Endometrial microvascular endothelial cells (primary cell): Measurements from ENCODE around the gene TSEN34. TPM values are rescaled to one million over a fixed set of nuclear protein-coding genes. Genes with fewer than 3 reads are reported as not detected.

ENCODE experiments used
- in situ Hi-C: cut with HindIII; loops from 2 replicates; pipeline ENCODE4 v1.10.0; 2017; ENCODE audit warnings: low sequenced_read_pairs, low pct_unique_long_range_greater_than_20kb; ENCODE audit errors: inconsistent ontology term
- total RNA-seq: library from RNA; depleted of rRNA; stranded (reverse); fragments of >200 nt; gene quantifications from one replicate; pipeline ENCODE4 v1.2.3, GENCODE V29; 2015; ENCODE audit errors: inconsistent ontology term

TSEN34 gene
- 77.5 TPM for total RNA-seq

DNA sequence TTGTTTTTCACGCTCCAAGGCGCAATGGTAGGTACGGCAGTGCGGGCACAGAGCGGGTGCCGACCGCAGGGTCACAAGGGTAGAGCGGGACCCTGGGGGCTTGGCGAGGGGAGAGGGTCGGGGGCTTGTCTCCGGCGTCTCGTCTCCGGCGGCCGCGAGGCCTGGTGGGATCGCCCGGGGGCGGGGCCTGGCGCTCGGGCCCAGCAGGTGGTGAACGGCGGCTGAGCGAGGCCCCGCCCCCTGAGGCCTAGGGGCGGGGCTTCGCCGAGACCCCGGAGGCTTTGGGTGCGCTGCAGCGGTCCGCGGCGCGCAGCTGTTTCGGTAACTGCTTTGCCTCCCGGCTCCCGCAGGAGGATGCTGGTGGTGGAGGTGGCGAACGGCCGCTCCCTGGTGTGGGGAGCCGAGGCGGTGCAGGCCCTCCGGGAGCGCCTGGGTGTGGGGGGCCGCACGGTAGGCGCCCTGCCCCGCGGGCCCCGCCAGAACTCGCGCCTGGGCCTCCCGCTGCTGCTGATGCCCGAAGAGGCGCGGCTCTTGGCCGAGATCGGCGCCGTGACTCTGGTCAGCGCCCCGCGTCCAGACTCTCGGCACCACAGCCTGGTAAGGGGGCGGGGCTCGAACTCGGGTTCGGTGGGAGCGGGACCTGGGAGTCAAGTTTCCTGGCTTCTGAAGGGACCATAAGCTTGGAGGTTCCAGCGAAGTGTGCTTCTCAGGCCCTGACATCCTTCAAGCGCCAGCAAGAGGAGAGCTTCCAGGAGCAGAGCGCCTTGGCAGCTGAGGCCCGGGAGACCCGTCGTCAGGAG lies at the start of gene TSEN34:
Gene TSEN34, plus strand, starts transcription at position 298 of the 800 bp plus-strand sequence. Its CDS starts 57 bp downstream, at position 355.
- in situ Hi-C loops = no loop called here

- in situ Hi-C loops = no loop called here
Observed at GRCh38 chr19:54141356-54141755, 49.8 kb upstream of the TSEN34 start.

- in situ Hi-C loops = no loop called here
Observed at GRCh38 chr19:54142166-54142780, 48.8 kb upstream of the TSEN34 start.

GRCh38 chr19:54145541-54146158 lies 45.5 kb upstream of the TSEN34 start:
- in situ Hi-C loops = no loop called here

DNA sequence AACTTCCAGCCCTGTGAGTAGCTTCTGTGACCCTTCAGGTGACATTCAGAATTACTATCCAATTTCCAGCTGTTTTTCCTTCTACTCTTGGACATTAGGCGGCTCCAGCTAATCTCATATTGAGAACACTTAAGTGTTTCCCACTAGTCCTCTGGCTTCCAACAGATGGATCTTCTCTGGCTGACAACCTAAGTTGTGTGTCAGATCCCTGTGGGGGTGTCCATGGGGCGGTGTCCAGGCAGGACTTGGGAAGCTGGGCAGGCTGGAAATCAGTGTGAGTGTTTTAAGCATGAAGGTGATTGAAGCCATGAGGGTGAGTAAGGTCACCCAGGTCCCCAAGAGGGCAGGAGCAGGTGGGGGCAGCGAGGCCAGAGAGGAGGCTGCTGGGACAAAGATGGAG lies 43.4 kb upstream of the TSEN34 start:
- in situ Hi-C loops = no loop called here

DNA sequence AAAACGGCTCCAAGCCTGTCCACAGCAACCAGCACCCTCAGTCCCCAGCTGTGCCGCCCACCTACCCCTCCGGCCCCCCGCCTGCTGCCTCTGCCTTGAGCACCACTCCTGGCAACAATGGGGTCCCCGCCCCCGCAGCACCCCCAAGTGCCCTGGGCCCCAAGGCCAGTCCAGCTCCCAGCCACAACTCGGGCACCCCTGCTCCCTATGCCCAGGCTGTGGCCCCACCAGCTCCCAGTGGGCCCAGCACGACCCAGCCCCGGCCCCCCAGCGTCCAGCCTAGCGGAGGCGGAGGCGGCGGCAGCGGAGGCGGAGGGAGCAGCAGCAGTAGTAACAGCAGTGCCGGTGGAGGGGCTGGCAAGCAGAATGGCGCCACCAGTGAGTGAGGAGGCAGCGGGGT lies 43.0 kb upstream of the TSEN34 start:
- in situ Hi-C loops = no loop called here

DNA sequence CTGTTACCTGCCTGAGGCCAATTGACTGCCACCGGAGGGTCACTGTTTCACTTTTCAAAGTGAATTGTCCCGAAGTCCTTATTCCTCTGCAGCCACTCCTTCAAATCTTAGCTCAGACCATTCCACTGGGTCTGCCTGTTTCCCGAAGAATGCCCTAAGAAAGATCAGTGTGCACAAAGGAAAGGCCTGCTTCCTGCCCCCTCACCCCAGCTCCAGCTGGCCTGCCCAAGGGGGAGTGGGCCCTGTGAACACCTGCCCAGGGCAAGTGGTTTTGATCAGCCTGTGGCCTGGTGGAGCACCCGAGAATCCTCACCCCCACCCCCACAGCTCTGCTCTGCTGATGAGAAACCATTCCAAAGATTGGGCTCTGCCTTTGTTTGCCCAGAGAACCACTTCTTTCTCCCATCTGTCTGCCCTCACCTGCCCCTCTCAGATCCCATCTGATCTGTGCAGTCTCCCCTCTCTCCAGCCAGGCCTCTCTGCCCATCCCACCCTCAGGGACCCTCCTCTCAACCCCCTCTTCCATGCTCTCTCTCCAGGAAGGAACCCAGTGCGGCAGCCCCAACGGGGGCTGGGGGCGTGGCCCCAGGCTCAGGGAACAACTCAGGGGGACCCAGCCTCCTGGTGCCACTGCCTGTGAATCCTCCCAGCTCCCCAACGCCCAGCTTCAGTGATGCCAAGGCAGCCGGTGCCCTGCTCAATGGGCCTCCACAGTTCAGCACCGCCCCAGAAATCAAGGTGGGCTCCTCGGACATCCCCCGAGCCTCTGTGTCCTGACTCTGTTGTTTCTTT lies 41.9 kb upstream of the TSEN34 start:
- in situ Hi-C loops = no loop called here

GRCh38 chr19:54151362-54152035 lies 39.6 kb upstream of the TSEN34 start:
- in situ Hi-C loops = no loop called here

- in situ Hi-C loops = no loop called here
Observed at GRCh38 chr19:54152267-54152666, 38.8 kb upstream of the TSEN34 start.

- in situ Hi-C loops = no loop called here
Observed at GRCh38 chr19:54152878-54153524, 38.1 kb upstream of the TSEN34 start.

DNA sequence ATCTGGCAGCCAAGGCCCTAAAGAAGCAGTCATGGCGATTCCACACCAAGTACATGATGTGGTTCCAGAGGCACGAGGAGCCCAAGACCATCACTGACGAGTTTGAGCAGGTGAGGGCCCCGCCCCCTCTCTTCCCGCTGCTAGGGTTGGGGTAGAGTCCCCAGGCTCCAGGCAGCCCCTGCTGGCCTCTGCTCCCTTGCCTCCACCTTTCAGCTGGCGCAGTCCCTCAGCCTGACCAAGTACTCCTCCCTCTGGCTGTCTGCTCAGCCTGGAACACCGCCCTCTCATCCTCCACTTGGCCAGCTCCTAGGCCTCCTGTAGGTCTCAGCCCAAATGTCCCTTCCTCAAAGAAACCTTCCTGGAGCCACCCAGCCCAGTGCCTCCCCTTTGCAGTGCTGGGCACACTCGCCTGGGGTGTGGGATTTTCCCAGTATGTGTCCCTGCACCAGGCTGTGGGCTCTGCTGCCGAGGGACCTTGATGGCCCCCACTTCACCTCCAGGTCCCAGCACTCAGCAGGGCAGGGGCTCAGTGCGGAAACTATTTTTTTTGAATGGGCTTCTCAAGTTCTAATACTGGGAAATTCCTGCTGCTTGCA lies 37.3 kb upstream of the TSEN34 start:
- in situ Hi-C loops = no loop called here

- in situ Hi-C loops = no loop called here
Observed at GRCh38 chr19:54154603-54155345, 36.3 kb upstream of the TSEN34 start.

- in situ Hi-C loops = no loop called here
Observed at GRCh38 chr19:54155694-54156093, 35.4 kb upstream of the TSEN34 start.

- in situ Hi-C loops = no loop called here
Observed at GRCh38 chr19:54156490-54156889, 34.6 kb upstream of the TSEN34 start.

- in situ Hi-C loops = no loop called here
Observed at GRCh38 chr19:54156953-54157352, 34.2 kb upstream of the TSEN34 start.

- in situ Hi-C loops = no loop called here
Observed at GRCh38 chr19:54158812-54159351, 32.2 kb upstream of the TSEN34 start.
